GM12878 (cell line): Measurements from ENCODE around the gene TSPAN5. TPM values are rescaled to one million over a fixed set of nuclear protein-coding genes. Genes with fewer than 3 reads are reported as not detected.

ENCODE experiments used
- ATAC-seq: fragments of 200-7000 bp; cut with Tn5 transposase; 3 replicates; pipeline ENCODE4 v1.9.1; 2020; ENCODE audit warnings: mild to moderate bottlenecking, moderate library complexity
- BruUV-seq: library from RNA; stranded (reverse); fragments of 400-500 nt; replicated peaks from 2 replicates; lab custom pipeline; 2021; lab: Mats Ljungman, UMichigan
- CTCF ChIA-PET: fragments of 300-600 bp; sonication (Branson Sonifier 250); formaldehyde crosslinking; extraction: SDS; loops from one replicate; lab custom pipeline; 2021; ENCODE audit warnings: inconsistent platforms; lab: Yijun Ruan, JAX
- POLR2A ChIA-PET: fragments of 350-600 bp; formaldehyde crosslinking; extraction: SDS; loops from one replicate; lab custom pipeline; 2021; ENCODE audit warnings: inconsistent platforms; lab: Charles Lee
- RAD21 ChIA-PET: fragments of 300-600 bp; sonication (Branson Sonifier 250); formaldehyde crosslinking; loops from one replicate; lab custom pipeline; 2023; ENCODE audit warnings: antibody characterized with exemption; ENCODE audit not compliant: unreplicated experiment; lab: Charles Lee
- SMC1A ChIA-PET: fragments of 300-600 bp; sonication (Branson Sonifier 250); formaldehyde crosslinking; loops from one replicate; lab custom pipeline; 2023; ENCODE audit not compliant: unreplicated experiment, uncharacterized antibody; lab: Charles Lee
- DNase-seq: peaks from one replicate; pipeline ENCODE4 v3.0.0-alpha.2; 2011; ENCODE audit warnings: low read depth, low spot score
- FAIRE-seq: peaks from 3 replicates; lab custom pipeline; 2011; peaks lifted over from hg19 to GRCh38; lab: Jason Lieb, UNC
- H2AFZ ChIP-seq: 2 replicates; pipeline ENCODE4 v1.6.0; 2011; ENCODE audit warnings: low read depth, low read length, control low read depth; ENCODE audit not compliant: control insufficient read depth
- H3K27ac ChIP-seq: 2 replicates; pipeline ENCODE4 v1.5.1; 2011; ENCODE audit warnings: control low read depth; ENCODE audit not compliant: control insufficient read depth, insufficient read depth
- H3K27me3 ChIP-seq, 2 experiments: replicated peaks in 1 of 2; 2 replicates each; pipeline versions ENCODE4 v1.6.0 to v1.6.1; 2011; ENCODE audit warnings: low read length in 1 of 2; ENCODE audit not compliant: control insufficient read depth in 2 of 2, insufficient read depth in 2 of 2
- H3K36me3 ChIP-seq, 2 experiments: 2 replicates each; pipeline ENCODE4 v1.5.1; 2011; ENCODE audit warnings: low read length in 1 of 2; ENCODE audit not compliant: control insufficient read depth in 2 of 2, insufficient read depth in 2 of 2
- H3K4me1 ChIP-seq: 2 replicates; pipeline ENCODE4 v1.6.1; 2011; ENCODE audit warnings: mild to moderate bottlenecking, low read length, moderate library complexity, mixed read lengths; ENCODE audit not compliant: control insufficient read depth, insufficient read depth
- H3K4me2 ChIP-seq: 2 replicates; pipeline ENCODE4 v1.6.0; 2011; ENCODE audit warnings: control low read depth; ENCODE audit not compliant: control insufficient read depth, insufficient read depth
- H3K4me3 ChIP-seq: fragments of 200-600 bp; sonication (generic); 2 replicates; pipeline ENCODE4 v1.5.1; 2016
- H3K79me2 ChIP-seq: 2 replicates; pipeline ENCODE4 v1.6.0; 2011; ENCODE audit warnings: low read length; ENCODE audit not compliant: control insufficient read depth, insufficient read depth
- H3K9ac ChIP-seq: 2 replicates; pipeline ENCODE4 v1.8.0; 2011; ENCODE audit warnings: low read length, control low read depth, mixed read lengths; ENCODE audit not compliant: control insufficient read depth, insufficient read depth
- H3K9me3 ChIP-seq: replicated peaks from 3 replicates; pipeline ENCODE4 v1.5.1; 2011; ENCODE audit warnings: mild to moderate bottlenecking, low read length; ENCODE audit not compliant: control insufficient read depth, insufficient read depth
- H4K20me1 ChIP-seq: 2 replicates; pipeline ENCODE4 v1.6.0; 2011; ENCODE audit not compliant: control insufficient read depth, insufficient read depth
- CEBPB ChIP-seq, 2 experiments: fragments of 150-350 bp in 1 of 2; IDR thresholded peaks; 2 replicates each; pipeline ENCODE4 v1.6.1; 2012 to 2014; ENCODE audit warnings: low read depth in 2 of 2, low read length in 2 of 2, borderline replicate concordance in 1 of 2, inconsistent platforms in 1 of 2
- EED ChIP-seq: sonication (generic); IDR thresholded peaks from 2 replicates; pipeline ENCODE4 v1.6.1; 2016; ENCODE audit warnings: antibody characterized with exemption, low read depth
- EGR1 ChIP-seq, 2 experiments: IDR thresholded peaks; 1 replicate in 1 of 2; 2 replicates in 1 of 2; pipeline ENCODE4 v1.6.1; 2011 to 2012; ENCODE audit warnings: low read depth in 2 of 2, low read length in 2 of 2, borderline replicate concordance in 1 of 2, mild to moderate bottlenecking in 1 of 2, moderate library complexity in 1 of 2
- HCFC1 ChIP-seq: fragments of 150-350 bp; IDR thresholded peaks from 2 replicates; pipeline ENCODE4 v1.6.1; 2014; ENCODE audit warnings: low read length
- HDAC2 ChIP-seq: fragments of 200-600 bp; sonication (generic); IDR thresholded peaks from 2 replicates; pipeline ENCODE4 v1.6.1; 2017
- LARP7 ChIP-seq: fragments of 450-650 bp; IDR thresholded peaks from 2 replicates; pipeline ENCODE4 v1.6.1; 2017; ENCODE audit warnings: mild to moderate bottlenecking
- MTA3 ChIP-seq: IDR thresholded peaks from 2 replicates; pipeline ENCODE4 v1.6.1; 2012; ENCODE audit warnings: low read length, inconsistent platforms, borderline replicate concordance
- MYC ChIP-seq: IDR thresholded peaks from 2 replicates; pipeline ENCODE4 v1.6.1; 2011; ENCODE audit warnings: mild to moderate bottlenecking, low read length, moderate library complexity, inconsistent platforms; ENCODE audit not compliant: insufficient read depth, insufficient replicate concordance, insufficient read length, severe bottlenecking
- RCOR1 ChIP-seq: conservative IDR thresholded peaks from 2 replicates; pipeline ENCODE4 v1.6.1; 2012; ENCODE audit warnings: low read depth, low read length, improper control_type of control experiment
- RELA ChIP-seq: fragments of 450-650 bp; IDR thresholded peaks from 2 replicates; pipeline ENCODE4 v1.8.0; 2014; ENCODE audit warnings: borderline replicate concordance; ENCODE audit not compliant: partially characterized antibody
- SMAD5 ChIP-seq: IDR thresholded peaks from 2 replicates; pipeline ENCODE4 v1.6.1; 2016; ENCODE audit warnings: antibody characterized with exemption, low read depth
- SUPT20H ChIP-seq: IDR thresholded peaks from 2 replicates; pipeline ENCODE4 v1.6.1; 2011; ENCODE audit warnings: low read depth, mild to moderate bottlenecking, low read length, moderate library complexity, borderline replicate concordance; ENCODE audit not compliant: control insufficient read depth
- ZNF622 ChIP-seq: fragments of 450-650 bp; IDR thresholded peaks from 2 replicates; pipeline ENCODE4 v1.6.1; 2017; ENCODE audit warnings: mild to moderate bottlenecking, inconsistent platforms
- WGBS: methylation state at CpG from one replicate; pipeline ENCODE4 v1.1.6; 2016; ENCODE audit warnings: low lambda C conversion rate; ENCODE audit not compliant: insufficient replicate concordance, insufficient coverage; ENCODE audit errors: missing lambda C conversion rate; 5-methylcytosine and 5-hydroxymethylcytosine counted together
- in situ Hi-C: fragments of 300-500 bp; cut with MboI; formaldehyde crosslinking; loops from 9 replicates; pipeline ENCODE4 v1.14.3; 2018; ENCODE audit warnings: mixed read lengths
- intact Hi-C: fragments of 100-400 bp; cut with micrococcal nuclease; formaldehyde crosslinking; loops from one replicate; pipeline ENCODE4 v1.14.2; 2022; ENCODE audit not compliant: unreplicated experiment
- polyA plus RNA-seq, 11 experiments: library from polyadenylated mRNA; depleted of rRNA in 4 of 11; unstranded in 6 of 11; stranded (reverse) in 5 of 11; fragments of >200 nt; fragmentation: Nextera tagmentation in 4 of 11; fragmentation: Illumina TruSeq in 1 of 11; extraction: Ambion mirVana in 4 of 11; extraction: Trizol in 1 of 11; gene quantifications; 1 replicate in 1 of 11; 2 replicates in 10 of 11; pipeline versions ENCODE4 v1.2.1 to v1.2.3, GENCODE V29; 2011 to 2016; ENCODE audit warnings: inconsistent platforms in 2 of 11, missing spikeins in 2 of 11, low read depth in 1 of 11
- total RNA-seq, 4 experiments: library from RNA; depleted of rRNA in 3 of 4; stranded (reverse); fragments of >200 nt in 3 of 4; fragmentation: Illumina TruSeq in 1 of 4; extraction: Trizol in 1 of 4; gene quantifications; 2 replicates each; pipeline versions ENCODE4 v1.2.1 to v1.2.3, GENCODE V29; 2013 to 2021
- TF ChIP-seq, protein P1 (sequence below): IDR thresholded peaks from 2 replicates; pipeline ENCODE4 v1.6.1; 2011; ENCODE audit warnings: low read depth, mild to moderate bottlenecking, low read length, moderate library complexity, borderline replicate concordance; ENCODE audit errors: extremely low read depth

TSPAN5 gene
- total and polyA plus RNA-seq, 10 of the 15 experiments (the other 5 are each of a cell fraction or from before 2014, with no cell fraction given) = 0.09 to 8.2 (median 0.27) TPM

GRCh38 chr4:98605216-98605615 is 53.2 kb downstream of the TSPAN5 start:
- Histone ChIP-seq H3K4me3 (no peak overlapping the region), H2AFZ (no peak overlapping the region), H3K36me3 (no peaks in the 10 kb centered on the region), H3K4me2 (no peak overlapping the region), H3K9me3 (no peaks in the 10 kb centered on the region; the same call in 2 of the 3 replicates), H3K9ac (no peak overlapping the region), H4K20me1 (no peaks in the 10 kb centered on the region), H3K27me3 (no peaks in the 10 kb centered on the region; a peak in 1 of 4 replicates), H3K27ac (no peak overlapping the region), H3K79me2 (no peaks in the 10 kb centered on the region), H3K4me1 (no peaks in the 10 kb centered on the region)
- DNase-seq = no peak
- POLR2A ChIA-PET = no interaction called here
- WGBS = 51% methylated on average over 3 of the region's 3 CpGs
- SMC1A ChIA-PET = interaction anchor here (1.5 kb wide), 1 partner anchor 124 kb away, joined by 4 read pairs; no protein-coding TSS in a partner anchor
- CTCF ChIA-PET = no interaction called here
- BruUV-seq = no TSS peak
- FAIRE-seq = no peak
- intact Hi-C loops (no loop called here), in situ Hi-C loops (no loop called here)
- RAD21 ChIA-PET = no interaction called here
- no peak for ATAC-seq
- TF ChIP-seq MTA3 = no peak
- TF ChIP-seq EED = no peak
- TF ChIP-seq LARP7 = no peak
- TF ChIP-seq HCFC1 = no peak
- TF ChIP-seq SMAD5 = no peak
- no peak for TF ChIP-seq CEBPB (IDR thresholded peaks at IDR 0.05; ENCODE audit: borderline replicate concordance in 1 of 2, low read depth in 2 of 2, low read length in 2 of 2)
- TF ChIP-seq HDAC2 = no peak
- TF ChIP-seq MYC = no peak
- TF ChIP-seq, protein P1, sequence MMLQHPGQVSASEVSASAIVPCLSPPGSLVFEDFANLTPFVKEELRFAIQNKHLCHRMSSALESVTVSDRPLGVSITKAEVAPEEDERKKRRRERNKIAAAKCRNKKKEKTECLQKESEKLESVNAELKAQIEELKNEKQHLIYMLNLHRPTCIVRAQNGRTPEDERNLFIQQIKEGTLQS = no peak
- no peak for TF ChIP-seq RELA
- no peak for TF ChIP-seq SUPT20H
- TF ChIP-seq RCOR1 = no peak
- TF ChIP-seq EGR1 (IDR thresholded peaks at IDR 0.05; ENCODE audit: borderline replicate concordance in 1 of 2, low read depth in 2 of 2, low read length in 2 of 2) = no peak
- no peak for TF ChIP-seq ZNF622
